Measurements from ENCODE around the gene NLRC5. TPM values are rescaled to one million over a fixed set of nuclear protein-coding genes. Genes with fewer than 3 reads are reported as not detected.
"Not testable (repeated sequence)": the region's sequence is repeated elsewhere in the genome, so short reads cannot be mapped to it uniquely, and the experiment has no call there.

Gene NLRC5
- total RNA-seq, 1 experiment from 2014 or later: 0.98 TPM

GRCh38 chr16:57106767-57107166 is 117.4 kb downstream of the NLRC5 start:
- Histone ChIP-seq H3K79me2 (ENCODE audit: low read length) (no peaks in the 10 kb centered on the region), H3K9ac (ENCODE audit: low read length) (no peak overlapping the region), H3K4me1 (ENCODE audit: insufficient read depth, low read length) (no peaks in the 10 kb centered on the region), H3K4me2 (ENCODE audit: low read length) (no peak overlapping the region), H3K36me3 (ENCODE audit: low read depth, low read length) (no peaks in the 10 kb centered on the region), H3K27ac (ENCODE audit: low read length) (no peak overlapping the region), H4K20me1 (ENCODE audit: low read length) (no peaks in the 10 kb centered on the region), H3K27me3 (ENCODE audit: low read length) (no peaks in the 10 kb centered on the region), H2AFZ (ENCODE audit: low read length) (no peak overlapping the region), H3K9me3 (ENCODE audit: low read length) (no peaks in the 10 kb centered on the region), H3K4me3 (ENCODE audit: low read length) (no peak overlapping the region), H3F3A (ENCODE audit: low read length, unreplicated experiment) (no peaks in the 10 kb centered on the region), H3K9me2 (replicated peaks; ENCODE audit: low read length) (no peaks in the 10 kb centered on the region)
- POLR2A ChIA-PET (ENCODE audit: unreplicated experiment): no interaction called here
- intact Hi-C loops (cut with micrococcal nuclease): no loop called here
- ATAC-seq (no peak), DNase-seq (peak; percentile 19)
- CTCF ChIA-PET: interaction anchor here (0.6 kb wide), 1 partner anchor 405 kb away, joined by 23 read pairs; no protein-coding TSS in a partner anchor
- TF ChIP-seq EZH2phosphoT487 (IDR thresholded peaks at IDR 0.05; ENCODE audit: borderline replicate concordance, low read length): no peak
- BruUV-seq (replicated peaks): no TSS peak

GRCh38 chr16:57107321-57107922 is 118.1 kb downstream of the NLRC5 start:
- H3K9me2 ChIP-seq (replicated peaks; ENCODE audit: low read length): no peaks in the 10 kb centered on the region
- H3K4me3 ChIP-seq (ENCODE audit: low read length): no peak overlapping the region
- no peak for ATAC-seq
- CTCF ChIA-PET: interaction anchor here (0.6 kb wide), 1 partner anchor 406 kb away, joined by 23 read pairs; no protein-coding TSS in a partner anchor
- no peak for DNase-seq
- no peaks in the 10 kb centered on the region for H3F3A ChIP-seq (ENCODE audit: low read length, unreplicated experiment)
- TF ChIP-seq EZH2 (IDR thresholded peaks at IDR 0.05; ENCODE audit: low read length, unreplicated experiment): no peak
- TF ChIP-seq EZH2phosphoT487 (IDR thresholded peaks at IDR 0.05; ENCODE audit: borderline replicate concordance, low read length): no peak
- TF ChIP-seq CTCF (conservative IDR thresholded peaks at IDR 0.05; ENCODE audit: low read depth, low read length): no peak
- H3K4me1 ChIP-seq (ENCODE audit: insufficient read depth, low read length): no peaks in the 10 kb centered on the region
- BruUV-seq (replicated peaks): no TSS peak
- no peak overlapping the region for H3K9ac ChIP-seq (ENCODE audit: low read length)
- H3K9me3 ChIP-seq (ENCODE audit: low read length): no peaks in the 10 kb centered on the region
- no peaks in the 10 kb centered on the region for H3K79me2 ChIP-seq (ENCODE audit: low read length)
- H3K4me2 ChIP-seq (ENCODE audit: low read length): no peak overlapping the region
- no peaks in the 10 kb centered on the region for H3K27me3 ChIP-seq (ENCODE audit: low read length)
- H2AFZ ChIP-seq (ENCODE audit: low read length): no peak overlapping the region
- H3K36me3 ChIP-seq (ENCODE audit: low read depth, low read length): no peaks in the 10 kb centered on the region
- intact Hi-C loops (cut with micrococcal nuclease): no loop called here
- H4K20me1 ChIP-seq (ENCODE audit: low read length): no peaks in the 10 kb centered on the region
- POLR2A ChIA-PET (ENCODE audit: unreplicated experiment): no interaction called here
- no peak overlapping the region for H3K27ac ChIP-seq (ENCODE audit: low read length)

- H4K20me1 ChIP-seq (ENCODE audit: low read length): no peaks in the 10 kb centered on the region
- DNase-seq (no peak), ATAC-seq (no peak)
- H3F3A ChIP-seq (ENCODE audit: low read length, unreplicated experiment): no peaks in the 10 kb centered on the region
- H3K4me3 ChIP-seq (ENCODE audit: low read length): no peak overlapping the region
- no peak overlapping the region for H3K27ac ChIP-seq (ENCODE audit: low read length)
- no peaks in the 10 kb centered on the region for H3K36me3 ChIP-seq (ENCODE audit: low read depth, low read length)
- no peaks in the 10 kb centered on the region for H3K27me3 ChIP-seq (ENCODE audit: low read length)
- no peak overlapping the region for H3K4me2 ChIP-seq (ENCODE audit: low read length)
- no peaks in the 10 kb centered on the region for H3K79me2 ChIP-seq (ENCODE audit: low read length)
- TF ChIP-seq EZH2phosphoT487 (IDR thresholded peaks at IDR 0.05; ENCODE audit: borderline replicate concordance, low read length) (no peak), CTCF (conservative IDR thresholded peaks at IDR 0.05; ENCODE audit: low read depth, low read length) (no peak), EZH2 (IDR thresholded peaks at IDR 0.05; ENCODE audit: low read length, unreplicated experiment) (no peak)
- H2AFZ ChIP-seq (ENCODE audit: low read length): no peak overlapping the region
- no peak overlapping the region for H3K9ac ChIP-seq (ENCODE audit: low read length)
- ChIA-PET CTCF (no interaction called here), POLR2A (ENCODE audit: unreplicated experiment) (no interaction called here)
- BruUV-seq (replicated peaks): no TSS peak
- no peaks in the 10 kb centered on the region for H3K9me3 ChIP-seq (ENCODE audit: low read length)
- intact Hi-C loops (cut with micrococcal nuclease): no loop called here
- no peaks in the 10 kb centered on the region for H3K4me1 ChIP-seq (ENCODE audit: insufficient read depth, low read length)
- H3K9me2 ChIP-seq (replicated peaks; ENCODE audit: low read length): no peaks in the 10 kb centered on the region
Observed at GRCh38 chr16:57108432-57108831, 119.1 kb downstream of the NLRC5 start.

GRCh38 chr16:57109259-57110105 is 120.1 kb downstream of the NLRC5 start:
- DNase-seq; BruUV-seq (replicated peaks); CTCF ChIA-PET: not testable (repeated sequence)

More at GRCh38 chr16:57109259-57110105, 120.1 kb downstream of the NLRC5 start:
- H3F3A ChIP-seq (ENCODE audit: low read length, unreplicated experiment); H3K9me3 ChIP-seq (ENCODE audit: low read length); H4K20me1 ChIP-seq (ENCODE audit: low read length); intact Hi-C loops (cut with micrococcal nuclease); ATAC-seq; H3K27ac ChIP-seq (ENCODE audit: low read length); H3K4me2 ChIP-seq (ENCODE audit: low read length); H3K9me2 ChIP-seq (replicated peaks; ENCODE audit: low read length); H3K36me3 ChIP-seq (ENCODE audit: low read depth, low read length); POLR2A ChIA-PET (ENCODE audit: unreplicated experiment); H3K27me3 ChIP-seq (ENCODE audit: low read length); H3K4me1 ChIP-seq (ENCODE audit: insufficient read depth, low read length); H3K4me3 ChIP-seq (ENCODE audit: low read length); H2AFZ ChIP-seq (ENCODE audit: low read length); H3K79me2 ChIP-seq (ENCODE audit: low read length); H3K9ac ChIP-seq (ENCODE audit: low read length): not testable (repeated sequence)
